K562 (cell line): Measurements from ENCODE around the gene SPTLC3. TPM values are rescaled to one million over a fixed set of nuclear protein-coding genes. Genes with fewer than 3 reads are reported as not detected.

Experiments used
- ATAC-seq: fragments of 200-7000 bp; cut with Tn5 transposase; 3 replicates; pipeline ENCODE4 v1.9.1; 2020; ENCODE audit warnings: moderate library complexity
- BruUV-seq: library from RNA; stranded (reverse); fragments of 400-500 nt; replicated peaks from 2 replicates; lab custom pipeline; 2021; lab: Mats Ljungman, UMichigan
- CTCF ChIA-PET: fragments of 300-600 bp; formaldehyde crosslinking; extraction: SDS; loops from one replicate; lab custom pipeline; 2021; ENCODE audit warnings: low intra/inter-chr PET ratio; lab: Yijun Ruan, JAX
- POLR2A ChIA-PET: fragments of 300-600, 350-650 bp; sonication (Branson Sonifier 250); formaldehyde crosslinking; extraction: SDS; loops from one replicate; lab custom pipeline; 2021; ENCODE audit warnings: antibody characterized with exemption, inconsistent platforms; lab: Yijun Ruan, JAX
- DNase-seq, 4 experiments: peaks; one replicate each; pipeline versions ENCODE4 v3.0.0 to v3.0.0-alpha.2; 2011 to 2018; ENCODE audit warnings: low spot score in 3 of 4, mixed read lengths in 3 of 4; ENCODE audit errors: extremely low read depth in 1 of 4
- FAIRE-seq: peaks from 2 replicates; lab custom pipeline; 2011; peaks lifted over from hg19 to GRCh38; lab: Jason Lieb, UNC
- H2AFZ ChIP-seq: 2 replicates; pipeline ENCODE4 v1.6.0; 2011; ENCODE audit warnings: low read depth, low read length, control low read depth, inconsistent platforms
- H3K27ac ChIP-seq: fragments of 200-600 bp; 3 replicates; pipeline ENCODE4 v1.8.0; 2011; ENCODE audit warnings: low read depth, mild to moderate bottlenecking, control low read depth, inconsistent platforms, low read length, moderate library complexity, mixed read lengths; ENCODE audit errors: extremely low read depth
- H3K27me3 ChIP-seq, 2 experiments: fragments of 300-600 bp in 1 of 2; 2 replicates in 1 of 2; 3 replicates in 1 of 2; pipeline versions ENCODE4 v1.6.0 to v1.8.0; 2011; ENCODE audit warnings: inconsistent platforms in 2 of 2, low read length in 2 of 2, mild to moderate bottlenecking in 1 of 2, mixed read lengths in 1 of 2, moderate library complexity in 1 of 2; ENCODE audit not compliant: control insufficient read depth in 2 of 2, insufficient read depth in 2 of 2
- H3K36me3 ChIP-seq: fragments of 300-600 bp; 3 replicates; pipeline ENCODE4 v1.8.0; 2011; ENCODE audit warnings: mild to moderate bottlenecking, low read length, inconsistent platforms; ENCODE audit not compliant: control insufficient read depth, insufficient read depth
- H3K4me1 ChIP-seq, 2 experiments: fragments of 200-600 bp in 1 of 2; replicated peaks in 1 of 2; 2 replicates in 1 of 2; 3 replicates in 1 of 2; pipeline versions ENCODE4 v1.5.1 to v1.8.0; 2011; ENCODE audit warnings: inconsistent platforms in 2 of 2, low read length in 2 of 2, mild to moderate bottlenecking in 1 of 2, mixed read lengths in 1 of 2, moderate library complexity in 1 of 2; ENCODE audit not compliant: control insufficient read depth in 2 of 2, insufficient read depth in 2 of 2
- H3K4me2 ChIP-seq: 2 replicates; pipeline ENCODE4 v1.6.1; 2011; ENCODE audit warnings: low read length, control low read depth, inconsistent platforms, mixed read lengths; ENCODE audit not compliant: insufficient read depth
- H3K4me3 ChIP-seq: fragments of 200-600 bp; sonication (generic), shearing (Covaris generic); 2 replicates; pipeline ENCODE4 v1.5.1; 2016; ENCODE audit warnings: control low read depth, inconsistent platforms
- H3K79me2 ChIP-seq: fragments of 200-600 bp; 3 replicates; pipeline ENCODE4 v1.8.0; 2011; ENCODE audit warnings: low read length, inconsistent platforms; ENCODE audit not compliant: control insufficient read depth, insufficient read depth
- H3K9ac ChIP-seq, 2 experiments: 2 replicates each; pipeline versions ENCODE4 v1.6.0 to v1.6.1; 2011; ENCODE audit warnings: low read depth in 2 of 2, low read length in 2 of 2, control low read depth in 1 of 2, inconsistent platforms in 1 of 2, mild to moderate bottlenecking in 1 of 2, mixed read lengths in 1 of 2; ENCODE audit not compliant: insufficient read depth in 1 of 2
- H3K9me1 ChIP-seq: one replicate; pipeline ENCODE4 v1.6.0; 2011; ENCODE audit warnings: inconsistent platforms, mild to moderate bottlenecking, low read length, moderate library complexity; ENCODE audit not compliant: control insufficient read depth, insufficient read depth
- H3K9me3 ChIP-seq: replicated peaks from 2 replicates; pipeline ENCODE4 v1.5.1; 2011; ENCODE audit warnings: low read depth, low read length, inconsistent platforms; ENCODE audit not compliant: control insufficient read depth, insufficient read depth
- H4K20me1 ChIP-seq: replicated peaks from 2 replicates; pipeline ENCODE4 v1.6.1; 2011; ENCODE audit warnings: low read length, inconsistent platforms, mixed read lengths; ENCODE audit not compliant: control insufficient read depth, insufficient read depth
- BRD4 ChIP-seq: fragments of 200-600 bp; sonication (generic); IDR thresholded peaks from 2 replicates; pipeline ENCODE4 v1.6.1; 2017; ENCODE audit warnings: inconsistent platforms
- CBX5 ChIP-seq: IDR thresholded peaks from 2 replicates; pipeline ENCODE4 v1.6.1; 2014; ENCODE audit warnings: low read depth, borderline replicate concordance
- HDAC2 ChIP-seq: fragments of 450-650 bp; IDR thresholded peaks from 2 replicates; pipeline ENCODE4 v1.6.1; 2016; ENCODE audit warnings: mild to moderate bottlenecking
- HDGF ChIP-seq: fragments of 450-650 bp; IDR thresholded peaks from 2 replicates; pipeline ENCODE4 v1.6.1; 2016
- NCOR1 ChIP-seq: fragments of 450-650 bp; IDR thresholded peaks from 2 replicates; pipeline ENCODE4 v1.6.1; 2016; ENCODE audit warnings: mild to moderate bottlenecking, moderate library complexity
- OTX1 ChIP-seq: fragments of 450-650 bp; formaldehyde crosslinking; IDR thresholded peaks from 2 replicates; pipeline ENCODE4 v1.4.0; 2022; ENCODE audit warnings: mild to moderate bottlenecking
- POLR2G ChIP-seq: fragments of 200-400 bp; formaldehyde crosslinking; IDR thresholded peaks from 2 replicates; pipeline ENCODE4 v1.6.1; 2017; ENCODE audit warnings: low read depth, mild to moderate bottlenecking, antibody characterized with exemption, low read length, moderate library complexity
- POLR3A ChIP-seq: IDR thresholded peaks from 2 replicates; pipeline ENCODE4 v1.6.1; 2011; ENCODE audit warnings: borderline replicate concordance, mild to moderate bottlenecking, moderate library complexity; ENCODE audit not compliant: insufficient read length, insufficient read depth; ENCODE audit errors: extremely low read depth
- PTTG1 ChIP-seq: fragments of 450-650 bp; IDR thresholded peaks from 2 replicates; pipeline ENCODE4 v1.6.1; 2016; ENCODE audit warnings: low read depth, mild to moderate bottlenecking, missing genetic modification characterization, missing compliant biosample characterization
- SRSF1 ChIP-seq: fragments of 200-400 bp; formaldehyde crosslinking; IDR thresholded peaks from 2 replicates; pipeline ENCODE4 v1.6.1; 2017; ENCODE audit warnings: mild to moderate bottlenecking, low read depth, low read length, moderate library complexity
- SRSF3 ChIP-seq: fragments of 200-400 bp; formaldehyde crosslinking; IDR thresholded peaks from 2 replicates; pipeline ENCODE4 v1.6.1; 2016; ENCODE audit warnings: mild to moderate bottlenecking, low read length, moderate library complexity; ENCODE audit not compliant: insufficient read depth
- TEAD2 ChIP-seq: fragments of 450-650 bp; IDR thresholded peaks from 2 replicates; pipeline ENCODE4 v1.6.1; 2016; ENCODE audit warnings: missing genetic modification characterization, control low read depth, missing compliant biosample characterization
- WHSC1 ChIP-seq: IDR thresholded peaks from one replicate; pipeline ENCODE4 v1.6.1; 2012; ENCODE audit warnings: low read length, control low read depth, inconsistent platforms
- ZBED1 ChIP-seq: IDR thresholded peaks from 2 replicates; pipeline ENCODE4 v1.6.1; 2014
- ZNF12 ChIP-seq: sonication (generic); formaldehyde crosslinking; IDR thresholded peaks from 2 replicates; pipeline ENCODE4 v1.4.0; 2020; ENCODE audit warnings: mild to moderate bottlenecking, missing genetic modification reagents
- ZNF717 ChIP-seq: fragments of 250-450 bp; sonication (Bioruptor Pico); IDR thresholded peaks from 2 replicates; pipeline ENCODE4 v1.5.0; 2021
- WGBS: fragments of 100-300 bp; shearing (Covaris generic); methylation state at CpG from one replicate; pipeline ENCODE4 v1.1.6; 2016; ENCODE audit warnings: low coverage, mixed read lengths; ENCODE audit not compliant: insufficient coverage; ENCODE audit errors: missing lambda C conversion rate; 5-methylcytosine and 5-hydroxymethylcytosine counted together
- in situ Hi-C: fragments of 300-500 bp; cut with MboI; formaldehyde crosslinking; loops from 4 replicates; pipeline ENCODE4 v1.15.0; 2018; ENCODE audit warnings: inconsistent platforms, mixed read lengths
- intact Hi-C: fragments of 100-400 bp; cut with micrococcal nuclease; formaldehyde crosslinking; loops from 2 replicates; pipeline ENCODE4 v1.14.2; 2022
- polyA plus RNA-seq, 8 experiments: library from polyadenylated mRNA; depleted of rRNA in 4 of 8; stranded (reverse) in 5 of 8; unstranded in 3 of 8; fragments of >200 nt; fragmentation: Nextera tagmentation in 2 of 8; fragmentation: Illumina TruSeq in 1 of 8; extraction: Ambion mirVana in 2 of 8; extraction: Trizol in 1 of 8; gene quantifications; 2 replicates each; pipeline versions ENCODE4 v1.2.1 to v1.2.3, GENCODE V29; 2011 to 2014; ENCODE audit warnings: inconsistent platforms in 1 of 8, missing spikeins in 1 of 8
- total RNA-seq, 7 experiments: library from RNA; depleted of rRNA in 6 of 7; stranded (reverse); fragments of >200 nt in 6 of 7; fragmentation: Illumina TruSeq in 2 of 7; extraction: Trizol in 2 of 7; gene quantifications; 2 replicates each; pipeline versions ENCODE4 v1.2.1 to v1.2.3, GENCODE V29; 2011 to 2021; ENCODE audit warnings: low replicate concordance in 1 of 7

The SPTLC3 gene
- total and polyA plus RNA-seq, 9 of the 15 experiments (the other 6 are each of a cell fraction or from before 2014, with no cell fraction given), result not detected

- no peak for FAIRE-seq
- no peak for TF ChIP-seq PTTG1 (tag)
- TF ChIP-seq ZBED1, result no peak
- TF ChIP-seq SRSF1, result no peak
- no peak for TF ChIP-seq HDAC2
- TF ChIP-seq TEAD2 (tag), result no peak
- TF ChIP-seq ZNF717 (CRISPR knock-in tag), result no peak
- TF ChIP-seq CBX5, result no peak
- TF ChIP-seq WHSC1, result no peak
- no peak for TF ChIP-seq POLR2G
- no peak for TF ChIP-seq NCOR1
- TF ChIP-seq BRD4, result no peak
- no peak for TF ChIP-seq SRSF3
- TF ChIP-seq HDGF, result no peak
- no peak for TF ChIP-seq POLR3A
- no peak for TF ChIP-seq ZNF12 (CRISPR knock-in tag)
- no peak for TF ChIP-seq OTX1 (CRISPR knock-in tag)
- Histone ChIP-seq H3K9ac (no peak overlapping the region), H3K4me3 (no peak overlapping the region), H3K27ac (no peak overlapping the region), H3K4me1 (no peaks in the 10 kb centered on the region), H3K36me3 (no peaks in the 10 kb centered on the region), H2AFZ (no peak overlapping the region), H3K79me2 (no peaks in the 10 kb centered on the region), H3K9me3 (no peaks in the 10 kb centered on the region), H3K4me2 (no peak overlapping the region), H4K20me1 (no peaks in the 10 kb centered on the region), H3K9me1 (no peaks in the 10 kb centered on the region), H3K27me3 (no peaks in the 10 kb centered on the region)
- 0% methylated on average over 3 of the region's 4 CpGs for WGBS
- in situ Hi-C loops, result no loop called here
- CTCF ChIA-PET, result no interaction called here
- no peak for ATAC-seq
- intact Hi-C loops, result no loop called here
- no peak for DNase-seq
- POLR2A ChIA-PET, result no interaction called here
- BruUV-seq, result no TSS peak
These were observed 156.4 kb downstream of the SPTLC3 start for GRCh38 chr20:13165203-13165602.
